CD4-positive, alpha-beta T cell treated with Interleukin-2 at 100 ng/mL for 4 hours (primary cell): ENCODE data around the gene NANOS1.
A peak's percentile ranks its signal among the peaks of the same experiment; 100 is the strongest.

Experiments
- DNase-seq: peaks from one replicate; pipeline ENCODE4 v3.0.0-alpha.2; 2020; ENCODE audit warnings: low spot score

Gene NANOS1

DNA sequence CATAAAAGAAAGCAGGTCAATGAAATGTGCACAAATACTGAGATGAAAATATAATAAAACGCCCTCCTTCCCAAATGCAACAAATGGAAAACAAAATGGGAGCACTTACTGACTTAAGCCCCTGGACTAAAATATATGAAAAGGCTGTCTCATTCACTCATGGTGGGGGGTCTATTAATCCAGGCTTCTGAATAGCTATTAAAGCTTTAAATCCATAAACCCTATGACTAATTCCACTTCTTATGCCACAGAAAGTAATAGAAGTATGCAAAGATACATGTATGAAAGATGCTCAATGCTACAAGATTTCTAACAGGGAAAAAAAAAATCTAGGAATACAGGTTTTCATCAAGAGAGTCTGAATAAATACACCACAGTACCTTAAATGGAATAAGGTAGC lies 30.6 kb downstream of the NANOS1 start:
- no peak for DNase-seq

DNA sequence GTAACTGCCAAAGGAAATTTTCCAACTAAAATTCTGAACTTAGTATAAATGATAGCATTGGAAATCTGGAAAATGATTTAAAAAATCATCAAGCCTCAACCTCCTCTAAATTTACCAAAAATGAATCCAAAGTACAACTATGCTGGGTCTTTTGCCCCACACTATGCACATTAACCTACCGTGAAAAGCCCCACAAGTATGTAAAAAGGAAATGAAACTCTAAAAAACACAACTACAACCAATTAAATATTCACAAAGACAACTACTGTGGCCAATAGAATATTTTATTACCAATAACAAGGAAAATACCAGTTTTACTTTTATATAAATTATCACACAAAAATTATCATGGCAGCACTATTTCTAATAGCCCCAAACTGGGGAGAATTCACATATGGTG lies 31.8 kb downstream of the NANOS1 start:
- DNase-seq, result no peak

DNA sequence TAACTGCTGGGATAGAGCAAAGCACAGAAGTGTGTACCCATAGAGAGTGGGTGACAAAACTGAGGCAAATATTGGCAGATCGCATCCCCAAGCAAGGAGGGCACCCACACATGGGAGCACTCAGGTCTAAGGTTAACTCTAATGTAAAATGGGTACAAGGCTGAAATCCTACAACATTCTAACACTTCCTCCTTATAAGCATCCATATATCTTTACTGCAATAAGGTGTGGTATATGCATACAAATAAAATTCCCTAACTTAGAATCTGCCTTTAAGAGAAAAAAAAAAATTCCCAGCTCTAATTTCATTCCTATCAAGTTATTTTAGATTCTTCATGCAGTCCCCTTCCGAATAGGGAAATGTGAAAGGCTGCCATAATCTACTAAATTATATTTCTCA lies 32.4 kb downstream of the NANOS1 start:
- no peak for DNase-seq

DNA sequence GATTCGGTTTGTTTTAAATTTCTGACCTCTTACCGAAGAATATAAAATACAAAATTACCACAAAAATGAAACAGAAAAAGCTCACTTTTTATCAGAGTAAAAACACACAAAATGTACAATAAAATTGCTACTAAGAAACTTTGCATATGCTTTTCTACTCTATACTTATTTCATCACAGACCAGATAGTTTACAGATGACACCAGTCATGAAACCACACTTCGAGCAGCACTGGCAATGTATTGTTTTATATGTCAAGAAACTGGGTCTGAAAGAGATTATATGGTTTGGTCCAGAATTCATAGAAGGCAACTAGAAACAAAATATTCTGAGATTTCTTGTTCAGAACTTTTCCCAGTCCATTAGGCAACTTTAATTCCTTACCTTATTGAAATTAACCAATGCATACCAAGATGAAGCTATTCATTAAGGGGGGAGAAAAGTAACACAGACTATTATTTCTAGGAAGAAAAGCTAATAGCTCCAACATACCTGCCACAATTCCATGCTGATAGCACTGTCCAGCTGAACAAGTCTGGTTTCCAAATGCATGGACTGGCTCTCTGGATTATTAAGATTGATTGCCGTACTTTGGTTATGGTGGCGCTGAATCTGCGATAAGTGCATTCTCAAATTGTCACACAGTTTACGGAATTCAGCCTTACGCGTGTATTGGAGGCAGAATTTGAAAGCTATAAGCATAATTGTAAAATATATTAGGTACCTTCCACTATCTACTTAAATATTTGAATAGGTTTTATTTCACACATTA lies 41.1 kb downstream of the NANOS1 start:
- no peak for DNase-seq

DNA sequence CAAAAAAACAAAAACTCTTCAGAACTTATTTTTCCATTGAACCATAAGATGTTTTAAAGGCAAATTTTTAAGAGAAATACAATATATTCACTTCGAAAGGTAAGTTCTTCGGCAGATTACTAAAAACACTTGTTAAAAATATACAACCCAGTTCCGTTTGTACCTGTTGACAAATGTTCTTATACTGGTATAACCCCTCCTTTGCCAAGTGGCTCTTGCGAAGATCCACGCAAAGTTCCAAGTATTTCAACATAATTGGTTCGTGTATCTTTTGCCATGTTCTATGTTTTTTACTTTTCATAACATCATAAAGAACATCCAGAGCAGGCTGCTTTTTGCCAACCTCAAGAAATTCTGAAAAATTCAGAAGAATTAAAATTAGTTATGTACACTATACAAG lies 44.1 kb downstream of the NANOS1 start:
- no peak for DNase-seq

DNA sequence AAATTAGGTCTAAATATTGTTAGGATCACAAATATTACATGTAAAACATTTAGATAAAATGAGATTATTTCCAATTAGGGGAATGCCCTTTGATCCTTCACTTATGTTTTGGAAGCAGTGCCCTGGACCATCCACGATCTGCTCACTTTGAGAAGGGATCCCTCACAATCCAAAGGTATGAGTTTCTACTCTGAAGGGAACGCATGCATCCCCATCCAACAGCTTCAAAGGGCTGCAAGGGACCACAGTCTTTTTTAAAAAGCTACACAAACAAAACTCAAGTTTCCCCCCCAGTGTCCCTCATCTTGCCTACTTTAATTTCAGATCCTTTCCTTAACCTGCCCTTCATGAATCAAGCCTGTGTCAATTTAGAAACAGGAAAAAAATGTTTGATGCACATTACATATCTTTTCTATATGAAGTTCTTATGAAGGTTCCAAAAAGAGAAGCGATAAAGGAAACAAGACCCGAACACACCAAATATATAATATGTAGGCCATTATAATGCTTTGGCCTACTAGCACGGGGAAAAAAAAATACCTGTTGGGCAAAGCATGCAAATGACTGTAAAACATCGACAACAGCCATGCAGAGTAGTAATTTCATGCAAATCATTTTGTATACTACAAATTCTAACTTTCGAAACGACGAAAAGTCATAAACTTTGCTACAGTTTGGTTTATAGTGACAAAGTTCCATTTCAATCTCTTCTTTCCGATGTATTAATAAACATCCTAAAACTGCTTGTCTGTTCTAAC lies 49.1 kb downstream of the NANOS1 start:
- no peak for DNase-seq

DNA sequence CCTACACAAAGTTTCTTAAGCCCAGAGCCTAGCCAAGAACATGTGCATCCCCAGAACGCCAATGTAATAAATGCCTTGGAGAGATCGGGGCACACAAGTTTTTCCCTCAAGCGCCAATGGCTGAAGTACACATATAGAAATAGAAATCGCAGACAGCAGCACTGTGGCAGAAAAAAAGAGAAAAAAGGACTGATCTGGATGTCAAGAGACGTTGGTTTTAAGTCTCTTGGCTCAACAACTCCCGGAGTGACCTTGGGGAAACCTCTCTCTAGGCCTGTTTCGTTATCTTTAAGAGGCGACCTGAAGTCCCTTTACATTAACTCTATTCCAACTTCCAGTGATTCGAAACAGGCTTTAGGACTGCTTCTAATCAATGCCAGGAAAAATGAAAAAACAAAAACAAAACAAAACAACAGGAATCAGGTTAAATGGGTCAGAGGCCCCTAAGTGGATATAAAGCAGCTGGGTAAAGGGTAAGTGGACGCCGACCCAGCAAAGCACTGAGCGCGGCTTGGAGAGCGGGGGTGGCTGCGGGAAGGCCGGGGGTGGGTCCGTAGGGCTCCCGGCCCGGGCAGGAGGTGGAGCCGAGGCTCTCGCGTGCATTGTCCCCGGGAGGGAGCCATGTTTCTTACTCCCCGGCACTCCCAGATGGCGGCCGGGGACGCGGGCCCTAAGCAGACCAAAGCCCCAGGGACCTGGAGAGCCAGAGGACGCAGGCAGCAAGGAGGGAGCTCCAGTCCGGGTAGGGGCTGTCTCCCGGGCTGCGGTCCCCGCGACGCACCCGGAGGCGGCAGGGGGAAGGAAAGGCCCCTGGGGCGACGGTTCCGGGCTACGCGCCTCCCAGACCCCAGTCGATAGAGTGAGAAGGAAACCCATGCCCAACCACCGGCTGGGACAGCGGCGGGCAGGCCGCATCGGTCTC lies 50.3 kb downstream of the NANOS1 start:
- DNase-seq, result peak; percentile 56

DNA sequence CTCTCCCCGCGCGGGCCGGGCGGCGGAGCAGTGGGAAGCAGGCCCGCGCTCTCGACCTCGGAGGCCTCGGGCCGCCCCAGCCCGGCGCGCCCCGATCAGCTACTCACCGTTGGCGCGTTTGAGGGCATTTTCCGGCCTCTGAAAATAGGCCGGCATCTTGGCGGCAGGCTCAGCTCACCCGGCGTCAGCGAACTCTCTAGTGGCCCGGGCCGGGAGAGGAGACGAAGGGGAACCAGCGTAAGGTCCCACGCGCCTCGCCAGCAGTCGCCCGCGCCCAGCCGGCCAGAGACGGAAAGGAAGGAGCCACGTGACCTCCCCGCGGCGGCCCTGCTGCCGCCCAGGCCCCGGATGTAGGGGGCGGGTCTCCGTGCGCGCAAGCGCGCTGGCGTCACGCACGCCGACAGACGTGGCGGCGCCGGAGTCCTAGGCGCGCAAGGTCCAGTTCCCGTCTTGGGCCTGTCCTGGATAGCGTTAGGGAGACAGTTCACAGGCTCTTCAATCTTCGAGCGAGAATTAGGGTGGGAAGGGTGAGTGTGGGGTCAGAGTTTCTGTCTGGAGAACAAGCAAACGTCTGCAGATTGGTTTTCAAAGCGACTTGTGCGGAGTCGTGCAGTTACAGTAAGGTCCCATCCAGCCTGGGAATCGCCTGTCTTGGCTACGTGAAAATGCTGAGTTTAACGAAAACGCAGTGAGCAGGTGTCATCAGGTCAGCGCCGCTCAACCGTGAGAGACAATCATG lies 51.2 kb downstream of the NANOS1 start, which contains the start of gene EIF3A:
Gene EIF3A, minus strand, starts transcription at position 297 of the 739 bp plus-strand sequence. Its CDS starts 141 bp downstream, at position 156.
- peak; percentile 91 for DNase-seq
